BE2C (cell line): ENCODE results near the gene LEP.

Experiments used
- DNase-seq: peaks from one replicate; pipeline ENCODE4 v3.0.0-alpha.2; 2020
- H3K27me3 ChIP-seq: fragments of 250-450 bp; sonication (Bioruptor Pico); 2 replicates; pipeline ENCODE4 v1.5.1; 2020; ENCODE audit warnings: mild to moderate bottlenecking
- H3K36me3 ChIP-seq: fragments of 250-450 bp; sonication (Bioruptor Pico); 2 replicates; pipeline ENCODE4 v1.5.1; 2020; ENCODE audit warnings: mild to moderate bottlenecking
- H3K4me1 ChIP-seq: fragments of 250-450 bp; sonication (Bioruptor Pico); 2 replicates; pipeline ENCODE4 v1.5.1; 2020
- H3K4me3 ChIP-seq: 2 replicates; pipeline ENCODE4 v1.5.1; 2011; ENCODE audit warnings: low read depth, low read length
- H3K9me3 ChIP-seq: fragments of 250-450 bp; sonication (Bioruptor Pico); 2 replicates; pipeline ENCODE4 v1.5.1; 2020
- TF ChIP-seq, protein P1 (sequence below): IDR thresholded peaks from 2 replicates; pipeline ENCODE4 v1.5.1; 2012; ENCODE audit warnings: mild to moderate bottlenecking, low read depth, low read length

LEP gene

DNA sequence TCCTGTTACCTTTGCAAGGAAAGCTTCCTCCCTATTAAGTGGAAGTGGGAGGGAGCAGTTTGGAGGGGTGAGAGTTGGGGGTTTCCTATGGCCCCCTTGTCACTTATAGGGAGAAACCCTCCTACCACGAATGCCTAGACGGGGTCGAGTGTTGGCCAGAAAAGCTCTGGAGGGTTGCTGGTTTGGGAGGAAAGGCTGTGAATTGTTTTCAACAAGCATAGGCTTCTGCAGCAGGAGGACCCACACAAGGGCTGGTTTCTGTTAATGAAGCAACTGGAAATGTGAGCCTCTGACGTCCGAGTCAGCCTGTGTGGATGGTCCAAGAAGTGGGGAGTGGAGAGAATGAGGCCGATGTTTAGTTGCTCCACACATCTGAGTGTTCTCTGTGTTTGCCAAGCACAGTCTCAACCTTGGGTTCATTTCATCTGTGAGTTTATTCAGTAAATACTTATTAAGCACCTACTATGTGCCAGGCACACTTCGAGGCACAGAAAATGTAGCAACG lies 37.3 kb upstream of the LEP start:
- Histone ChIP-seq H3K4me1 (peaks cover 4% of the 10 kb centered on the region; the same call in 1 of the 2 replicates), H3K27me3 (peaks cover 8% of the 10 kb centered on the region; the same call in 1 of the 2 replicates), H3K36me3 (no peaks in the 10 kb centered on the region), H3K9me3 (no peaks in the 10 kb centered on the region), H3K4me3 (no peak overlapping the region)
- no peak for DNase-seq
- TF ChIP-seq, protein P1, sequence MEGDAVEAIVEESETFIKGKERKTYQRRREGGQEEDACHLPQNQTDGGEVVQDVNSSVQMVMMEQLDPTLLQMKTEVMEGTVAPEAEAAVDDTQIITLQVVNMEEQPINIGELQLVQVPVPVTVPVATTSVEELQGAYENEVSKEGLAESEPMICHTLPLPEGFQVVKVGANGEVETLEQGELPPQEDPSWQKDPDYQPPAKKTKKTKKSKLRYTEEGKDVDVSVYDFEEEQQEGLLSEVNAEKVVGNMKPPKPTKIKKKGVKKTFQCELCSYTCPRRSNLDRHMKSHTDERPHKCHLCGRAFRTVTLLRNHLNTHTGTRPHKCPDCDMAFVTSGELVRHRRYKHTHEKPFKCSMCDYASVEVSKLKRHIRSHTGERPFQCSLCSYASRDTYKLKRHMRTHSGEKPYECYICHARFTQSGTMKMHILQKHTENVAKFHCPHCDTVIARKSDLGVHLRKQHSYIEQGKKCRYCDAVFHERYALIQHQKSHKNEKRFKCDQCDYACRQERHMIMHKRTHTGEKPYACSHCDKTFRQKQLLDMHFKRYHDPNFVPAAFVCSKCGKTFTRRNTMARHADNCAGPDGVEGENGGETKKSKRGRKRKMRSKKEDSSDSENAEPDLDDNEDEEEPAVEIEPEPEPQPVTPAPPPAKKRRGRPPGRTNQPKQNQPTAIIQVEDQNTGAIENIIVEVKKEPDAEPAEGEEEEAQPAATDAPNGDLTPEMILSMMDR: no peak

DNA sequence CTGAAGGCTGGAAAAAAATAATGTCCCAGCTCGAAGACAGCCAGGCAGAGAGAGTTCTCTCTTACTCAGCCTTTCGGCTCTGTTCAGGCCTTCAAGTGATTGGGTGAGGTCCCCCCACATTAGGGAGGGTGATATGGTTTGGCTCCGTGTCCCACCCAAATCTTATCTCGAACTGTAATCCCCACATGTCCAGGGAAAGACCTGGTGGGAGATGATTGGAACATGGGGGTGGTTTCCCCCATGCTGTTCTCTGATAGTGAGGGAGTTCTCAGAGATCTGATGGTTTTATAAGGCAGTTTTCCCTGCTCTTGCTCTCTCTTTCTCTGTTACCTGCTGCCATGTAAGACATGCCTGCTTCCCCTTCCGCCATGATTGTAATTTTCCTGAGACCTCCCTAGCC lies 36.6 kb upstream of the LEP start:
- TF ChIP-seq, protein P1: no peak

DNA sequence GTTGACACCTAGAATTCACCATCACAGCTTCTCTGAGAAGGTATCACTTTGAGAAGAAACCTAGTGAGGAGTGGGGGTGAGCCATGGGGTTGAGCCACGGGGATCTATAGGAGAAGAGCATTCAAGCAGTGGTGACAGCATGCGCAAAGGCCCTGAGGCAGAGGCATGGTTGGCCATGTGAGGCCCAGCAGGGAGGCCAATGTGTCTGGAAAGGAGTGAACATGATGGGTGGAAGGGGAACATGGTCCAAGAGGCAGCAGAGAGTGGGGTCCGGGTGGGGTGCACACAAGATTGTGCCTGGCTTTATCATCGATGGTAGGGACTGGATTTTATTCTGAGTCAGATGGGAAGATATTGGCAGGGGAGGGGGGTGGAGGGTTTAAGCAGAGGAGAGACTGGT lies 36.0 kb upstream of the LEP start:
- TF ChIP-seq, protein P1: no peak
- H3K36me3 ChIP-seq: no peaks in the 10 kb centered on the region
- peaks cover 4% of the 10 kb centered on the region; the same call in 1 of the 2 replicates for H3K4me1 ChIP-seq
- H3K27me3 ChIP-seq: peaks cover 8% of the 10 kb centered on the region; the same call in 1 of the 2 replicates
- H3K9me3 ChIP-seq: no peaks in the 10 kb centered on the region
- H3K4me3 ChIP-seq: no peak overlapping the region
- no peak for DNase-seq

More for the DNA sequence above, 36.6 kb upstream of the LEP start:
- Histone ChIP-seq H3K4me1 (peaks cover 4% of the 10 kb centered on the region; the same call in 1 of the 2 replicates), H3K27me3 (peaks cover 8% of the 10 kb centered on the region; the same call in 1 of the 2 replicates), H3K4me3 (no peak overlapping the region), H3K36me3 (no peaks in the 10 kb centered on the region), H3K9me3 (no peaks in the 10 kb centered on the region)
- DNase-seq: no peak

DNA sequence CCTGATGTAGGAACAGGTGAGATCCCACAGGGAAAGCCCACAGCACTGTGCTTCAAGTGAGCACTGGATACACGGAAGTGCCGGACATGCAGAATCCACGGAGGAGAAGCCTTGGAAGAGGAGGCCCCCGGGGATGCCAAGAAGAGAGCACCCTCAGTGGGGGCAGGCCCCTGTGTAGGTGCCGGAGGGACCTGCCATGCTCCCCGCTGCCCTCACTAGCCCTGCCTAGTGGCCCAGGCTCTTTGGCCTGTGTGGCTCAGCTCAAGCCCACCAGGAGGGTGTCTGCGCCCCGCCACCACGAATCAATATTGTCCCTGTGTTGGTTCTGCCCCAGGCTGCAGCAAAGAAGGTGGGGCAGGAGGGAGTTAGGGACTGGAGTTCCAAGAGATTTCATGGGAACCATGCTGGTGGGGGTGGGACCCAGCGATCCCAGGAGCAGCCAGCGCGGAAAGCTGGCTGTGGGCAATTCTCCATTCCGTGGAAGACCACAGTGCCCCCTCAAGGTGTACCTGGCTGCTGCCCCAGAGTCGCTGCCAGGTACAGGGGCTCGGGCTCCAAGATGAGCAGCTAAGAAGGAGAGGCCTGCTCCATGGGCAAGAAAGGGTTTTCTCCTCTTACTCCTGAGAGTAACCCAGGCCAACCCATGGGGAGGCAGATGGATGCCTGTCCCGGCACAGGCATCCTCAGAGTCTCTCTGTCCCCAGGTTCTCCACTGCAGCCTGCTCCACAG lies 34.9 kb upstream of the LEP start:
- H3K4me3 ChIP-seq: no peak overlapping the region
- H3K4me1 ChIP-seq: peaks cover 2% of the 10 kb centered on the region; the same call in 1 of the 2 replicates
- DNase-seq: no peak
- peaks cover 8% of the 10 kb centered on the region; the same call in 1 of the 2 replicates for H3K27me3 ChIP-seq
- H3K9me3 ChIP-seq: no peaks in the 10 kb centered on the region
- TF ChIP-seq, protein P1: no peak
- H3K36me3 ChIP-seq: no peaks in the 10 kb centered on the region

DNA sequence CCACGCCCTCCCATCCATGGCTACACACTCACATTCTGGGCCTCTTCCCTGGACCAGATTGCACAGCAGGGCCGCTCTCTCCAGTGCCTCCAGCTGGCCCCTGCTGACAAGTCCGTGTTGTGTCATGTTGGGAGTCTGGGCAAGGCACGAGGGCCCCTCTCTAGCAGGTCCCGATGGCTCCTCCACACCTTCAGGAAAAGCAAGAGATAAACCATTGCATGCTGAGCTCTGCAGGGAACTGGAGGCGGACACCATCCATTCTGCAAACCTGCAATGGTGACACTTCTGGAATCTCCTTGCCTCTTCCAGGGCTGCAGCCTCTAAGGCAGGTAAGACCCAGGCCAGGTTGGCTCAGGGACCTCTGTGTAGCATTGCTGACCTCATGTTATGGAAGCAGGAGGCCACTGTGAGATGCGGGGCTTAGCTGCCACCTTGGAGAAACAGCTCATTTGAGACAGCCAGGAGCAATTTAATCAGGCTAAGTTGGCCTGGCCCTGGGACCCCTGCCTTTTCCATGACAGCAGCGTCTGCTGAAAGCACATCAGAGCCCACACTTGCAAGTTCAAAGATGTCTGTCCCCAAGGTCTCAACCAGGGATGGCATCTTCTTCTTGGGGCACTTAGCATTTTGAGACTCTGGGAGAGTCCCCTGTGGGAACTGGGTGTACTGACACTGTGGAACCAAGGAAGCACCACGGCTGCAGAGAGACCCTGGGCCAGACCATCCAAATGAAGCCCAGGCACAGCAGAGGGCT lies 34.2 kb upstream of the LEP start:
- no peak for DNase-seq
- peaks cover under 1% of the 10 kb centered on the region; the same call in 1 of the 2 replicates for H3K27me3 ChIP-seq
- no peak overlapping the region for H3K4me3 ChIP-seq
- no peaks in the 10 kb centered on the region for H3K9me3 ChIP-seq
- H3K36me3 ChIP-seq: no peaks in the 10 kb centered on the region
- TF ChIP-seq, protein P1: no peak
- H3K4me1 ChIP-seq: no peaks in the 10 kb centered on the region
